ENCODE results near the gene LDLRAD3.

Gene LDLRAD3

DNA sequence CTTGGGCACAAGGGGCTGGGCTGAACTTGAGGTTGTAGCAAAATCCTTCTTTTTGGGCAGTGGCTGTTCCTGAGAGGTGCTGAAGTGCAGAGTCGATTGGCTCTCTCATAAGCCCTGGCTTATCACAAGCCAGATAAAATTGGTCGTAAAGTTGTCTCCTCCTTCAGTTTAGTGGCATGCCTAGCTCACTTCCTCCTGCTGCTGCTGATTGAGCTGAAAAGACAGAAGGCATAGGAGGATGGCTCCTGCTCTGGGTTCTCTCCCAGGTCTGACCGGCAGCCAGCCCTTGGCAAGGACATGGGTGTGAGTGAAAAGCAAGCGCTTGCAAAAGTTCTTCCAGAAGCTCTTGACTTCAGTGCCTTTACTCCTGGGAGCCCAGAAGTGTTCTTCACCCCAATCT lies 83.9 kb downstream of the LDLRAD3 start:
- H3K4me3 ChIP-seq (ENCODE audit: low read length) = no peak overlapping the region
- H3K79me2 ChIP-seq (ENCODE audit: low read length) = no peaks in the 10 kb centered on the region
- peaks cover 10% of the 10 kb centered on the region; the same call in 1 of the 2 replicates for H3K27me3 ChIP-seq (ENCODE audit: low read depth, low read length)
- H4K20me1 ChIP-seq (ENCODE audit: insufficient read depth, low read length) = no peaks in the 10 kb centered on the region
- no peaks in the 10 kb centered on the region for H3K36me3 ChIP-seq (replicated peaks; ENCODE audit: low read depth, low read length)
- no peak overlapping the region for H3K4me2 ChIP-seq (ENCODE audit: low read length)
- no peaks in the 10 kb centered on the region for H3K4me1 ChIP-seq (ENCODE audit: low read length)
- H3K27ac ChIP-seq (ENCODE audit: low read length) = no peak overlapping the region
- no peaks in the 10 kb centered on the region for H3K9me3 ChIP-seq (ENCODE audit: insufficient read depth, low read length)
- no peak overlapping the region for H2AFZ ChIP-seq (ENCODE audit: low read depth, low read length)
- no peak overlapping the region for H3K9ac ChIP-seq (ENCODE audit: low read length)
- TF ChIP-seq, protein P1, sequence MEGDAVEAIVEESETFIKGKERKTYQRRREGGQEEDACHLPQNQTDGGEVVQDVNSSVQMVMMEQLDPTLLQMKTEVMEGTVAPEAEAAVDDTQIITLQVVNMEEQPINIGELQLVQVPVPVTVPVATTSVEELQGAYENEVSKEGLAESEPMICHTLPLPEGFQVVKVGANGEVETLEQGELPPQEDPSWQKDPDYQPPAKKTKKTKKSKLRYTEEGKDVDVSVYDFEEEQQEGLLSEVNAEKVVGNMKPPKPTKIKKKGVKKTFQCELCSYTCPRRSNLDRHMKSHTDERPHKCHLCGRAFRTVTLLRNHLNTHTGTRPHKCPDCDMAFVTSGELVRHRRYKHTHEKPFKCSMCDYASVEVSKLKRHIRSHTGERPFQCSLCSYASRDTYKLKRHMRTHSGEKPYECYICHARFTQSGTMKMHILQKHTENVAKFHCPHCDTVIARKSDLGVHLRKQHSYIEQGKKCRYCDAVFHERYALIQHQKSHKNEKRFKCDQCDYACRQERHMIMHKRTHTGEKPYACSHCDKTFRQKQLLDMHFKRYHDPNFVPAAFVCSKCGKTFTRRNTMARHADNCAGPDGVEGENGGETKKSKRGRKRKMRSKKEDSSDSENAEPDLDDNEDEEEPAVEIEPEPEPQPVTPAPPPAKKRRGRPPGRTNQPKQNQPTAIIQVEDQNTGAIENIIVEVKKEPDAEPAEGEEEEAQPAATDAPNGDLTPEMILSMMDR (IDR thresholded peaks at IDR 0.05; ENCODE audit: low read depth, low read length) = no peak
- TF ChIP-seq EZH2phosphoT487 (IDR thresholded peaks at IDR 0.05; ENCODE audit: low read depth) = no peak

DNA sequence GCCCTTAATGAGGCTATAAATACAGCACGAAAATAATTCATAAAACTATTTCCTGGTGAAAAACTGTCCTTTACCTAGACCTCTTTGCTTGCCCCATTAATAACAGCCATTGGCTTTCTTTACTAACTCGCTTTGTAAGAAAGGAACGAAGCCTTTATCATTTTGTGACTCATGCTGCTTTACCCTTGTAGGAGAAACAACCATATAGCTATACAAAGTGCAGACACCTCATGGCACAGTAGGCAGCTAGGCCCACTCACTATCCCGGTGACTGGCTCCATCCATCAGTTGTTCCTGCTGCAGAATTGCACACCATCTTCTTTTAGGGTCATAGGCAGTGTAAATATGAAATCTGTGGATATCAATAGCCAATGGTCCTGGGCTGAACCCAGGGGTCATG lies 85.8 kb downstream of the LDLRAD3 start:
- no peak overlapping the region for H2AFZ ChIP-seq (ENCODE audit: low read depth, low read length)
- no peaks in the 10 kb centered on the region for H3K4me1 ChIP-seq (ENCODE audit: low read length)
- no peaks in the 10 kb centered on the region for H4K20me1 ChIP-seq (ENCODE audit: insufficient read depth, low read length)
- H3K79me2 ChIP-seq (ENCODE audit: low read length) = no peaks in the 10 kb centered on the region
- H3K9me3 ChIP-seq (ENCODE audit: insufficient read depth, low read length) = no peaks in the 10 kb centered on the region
- H3K4me3 ChIP-seq (ENCODE audit: low read length) = no peak overlapping the region
- no peak overlapping the region for H3K27ac ChIP-seq (ENCODE audit: low read length)
- H3K36me3 ChIP-seq (replicated peaks; ENCODE audit: low read depth, low read length) = no peaks in the 10 kb centered on the region
- H3K9ac ChIP-seq (ENCODE audit: low read length) = no peak overlapping the region
- H3K27me3 ChIP-seq (ENCODE audit: low read depth, low read length) = peaks cover 17% of the 10 kb centered on the region; the same call in 1 of the 2 replicates
- H3K4me2 ChIP-seq (ENCODE audit: low read length) = no peak overlapping the region
- TF ChIP-seq, protein P1 (IDR thresholded peaks at IDR 0.05; ENCODE audit: low read depth, low read length) = no peak
- no peak for TF ChIP-seq EZH2phosphoT487 (IDR thresholded peaks at IDR 0.05; ENCODE audit: low read depth)

DNA sequence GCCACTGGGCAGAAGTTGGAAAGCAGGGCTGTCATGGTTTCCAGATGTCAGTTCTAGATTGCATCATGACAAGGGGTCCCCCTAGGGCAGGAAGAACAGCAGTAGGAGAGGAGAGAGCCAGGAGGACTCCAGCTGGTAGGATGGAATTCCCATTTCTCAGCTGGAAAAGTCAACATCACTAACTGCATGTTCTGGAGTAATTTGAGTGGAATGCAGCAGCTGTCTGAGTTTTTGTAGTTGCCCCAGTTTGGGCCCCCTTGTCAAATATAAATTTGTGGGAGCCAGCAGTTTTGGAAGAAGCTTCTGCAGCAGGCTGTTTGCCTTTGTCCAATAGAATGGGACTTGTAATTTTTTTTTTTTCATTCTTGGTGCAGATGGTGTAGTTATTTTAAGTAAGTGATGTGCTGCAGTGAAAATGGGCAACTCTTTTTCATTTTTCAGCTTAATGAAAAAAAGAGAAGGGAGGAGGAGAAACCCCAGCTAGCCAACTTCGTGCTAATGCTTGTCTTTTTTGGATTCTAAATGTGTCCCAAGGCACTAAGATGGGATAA lies 86.9 kb downstream of the LDLRAD3 start:
- peaks cover 14% of the 10 kb centered on the region; the same call in 1 of the 2 replicates for H3K27me3 ChIP-seq (ENCODE audit: low read depth, low read length)
- H3K79me2 ChIP-seq (ENCODE audit: low read length) = no peaks in the 10 kb centered on the region
- H3K4me3 ChIP-seq (ENCODE audit: low read length) = no peak overlapping the region
- TF ChIP-seq, protein P1 (IDR thresholded peaks at IDR 0.05; ENCODE audit: low read depth, low read length) = no peak
- TF ChIP-seq EZH2phosphoT487 (IDR thresholded peaks at IDR 0.05; ENCODE audit: low read depth) = no peak
- H3K9ac ChIP-seq (ENCODE audit: low read length) = no peak overlapping the region
- no peak overlapping the region for H3K4me2 ChIP-seq (ENCODE audit: low read length)
- H3K36me3 ChIP-seq (replicated peaks; ENCODE audit: low read depth, low read length) = no peaks in the 10 kb centered on the region
- H3K9me3 ChIP-seq (ENCODE audit: insufficient read depth, low read length) = no peaks in the 10 kb centered on the region
- H3K27ac ChIP-seq (ENCODE audit: low read length) = no peak overlapping the region
- H4K20me1 ChIP-seq (ENCODE audit: insufficient read depth, low read length) = no peaks in the 10 kb centered on the region
- H2AFZ ChIP-seq (ENCODE audit: low read depth, low read length) = no peak overlapping the region
- H3K4me1 ChIP-seq (ENCODE audit: low read length) = no peaks in the 10 kb centered on the region

DNA sequence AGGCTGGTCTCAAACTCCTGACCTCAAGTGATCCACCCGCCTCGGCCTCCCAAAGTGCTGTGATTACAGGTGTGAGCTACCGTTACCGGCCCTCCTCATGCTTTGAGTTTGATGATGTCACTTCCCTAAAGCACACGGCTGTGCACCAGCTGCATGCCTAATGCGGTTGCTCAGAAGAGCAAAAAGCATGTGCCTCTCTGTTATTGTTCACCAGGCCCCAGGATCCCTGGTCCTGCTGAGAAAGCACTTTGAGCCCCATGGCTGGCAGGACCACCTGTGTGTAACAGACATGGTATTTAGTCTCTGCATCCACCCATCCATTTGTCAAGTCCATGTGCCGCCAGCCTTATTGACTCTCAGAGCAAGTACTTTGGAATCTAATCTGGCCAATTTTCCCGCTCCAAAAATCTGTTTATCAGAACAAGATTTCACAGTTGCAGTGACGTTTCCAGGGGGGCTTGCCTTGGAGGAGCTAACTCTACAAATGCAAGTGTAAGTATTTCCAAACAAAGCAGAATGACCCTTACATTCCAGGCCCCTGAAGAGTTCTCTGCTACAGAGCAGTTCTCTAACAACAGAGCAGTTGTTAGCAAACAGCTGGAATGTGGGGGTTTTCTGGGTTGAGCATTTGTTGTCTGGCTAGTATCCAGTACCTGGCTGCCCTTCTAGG lies 89.4 kb downstream of the LDLRAD3 start:
- TF ChIP-seq, protein P1 (IDR thresholded peaks at IDR 0.05; ENCODE audit: low read depth, low read length) = no peak
- TF ChIP-seq EZH2phosphoT487 (IDR thresholded peaks at IDR 0.05; ENCODE audit: low read depth) = no peak
- H3K27me3 ChIP-seq (ENCODE audit: low read depth, low read length) = peaks cover 11% of the 10 kb centered on the region; the same call in 1 of the 2 replicates
- H3K4me1 ChIP-seq (ENCODE audit: low read length) = no peaks in the 10 kb centered on the region
- no peak overlapping the region for H3K27ac ChIP-seq (ENCODE audit: low read length)
- no peaks in the 10 kb centered on the region for H4K20me1 ChIP-seq (ENCODE audit: insufficient read depth, low read length)
- no peak overlapping the region for H2AFZ ChIP-seq (ENCODE audit: low read depth, low read length)
- no peak overlapping the region for H3K4me2 ChIP-seq (ENCODE audit: low read length)
- no peaks in the 10 kb centered on the region for H3K9me3 ChIP-seq (ENCODE audit: insufficient read depth, low read length)
- no peaks in the 10 kb centered on the region for H3K79me2 ChIP-seq (ENCODE audit: low read length)
- H3K4me3 ChIP-seq (ENCODE audit: low read length) = no peak overlapping the region
- no peaks in the 10 kb centered on the region for H3K36me3 ChIP-seq (replicated peaks; ENCODE audit: low read depth, low read length)
- H3K9ac ChIP-seq (ENCODE audit: low read length) = no peak overlapping the region
